RWPE1 (cell line): ENCODE measurements around the gene ERG28.

ENCODE experiments used
- CTCF ChIA-PET: fragments of 350-600 bp; sonication (Branson Sonifier 250); formaldehyde crosslinking; extraction: SDS; loops from one replicate; lab custom pipeline; 2021; lab: Yijun Ruan, JAX
- POLR2A ChIA-PET: fragments of 400-600 bp; formaldehyde crosslinking; extraction: SDS; loops from one replicate; lab custom pipeline; 2020; ENCODE audit warnings: antibody characterized with exemption; ENCODE audit not compliant: low non-redundant PET; lab: Yijun Ruan, JAX
- DNase-seq: peaks from one replicate; pipeline ENCODE4 v3.0.0; 2012; ENCODE audit warnings: low spot score
- H3K27ac ChIP-seq: fragments of 450-650 bp; 2 replicates; pipeline ENCODE4 v1.5.1; 2017
- TF ChIP-seq, protein P1 (sequence below): fragments of 450-650 bp; conservative IDR thresholded peaks from 2 replicates; pipeline ENCODE4 v1.5.1; 2017; ENCODE audit warnings: low read depth, mild to moderate bottlenecking

The ERG28 gene

DNA sequence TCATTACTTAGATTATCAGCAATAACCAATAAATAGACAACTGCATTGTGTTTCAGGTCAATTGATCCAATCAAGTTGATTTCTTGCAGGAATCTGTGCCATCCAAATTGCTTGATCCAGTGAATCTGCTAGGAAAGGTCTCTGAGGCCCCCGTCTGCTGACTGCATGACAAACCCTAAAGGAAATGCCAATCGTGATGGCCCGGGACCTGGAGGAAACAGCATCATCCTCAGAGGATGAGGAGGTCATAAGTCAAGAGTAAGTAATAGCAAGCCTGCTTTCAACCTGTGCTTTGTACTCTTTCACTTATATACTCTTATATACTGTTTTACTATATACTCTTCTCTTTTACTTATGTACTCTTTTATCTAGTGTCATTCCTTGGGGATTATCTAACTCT lies 2.3 kb upstream of the ERG28 start:
- no peak for DNase-seq
- ChIA-PET POLR2A (no interaction called here), CTCF (interaction anchor here (1.8 kb wide), 1 partner anchor 9 kb away, joined by 7 read pairs; no protein-coding TSS in a partner anchor)
- H3K27ac ChIP-seq, result no peak overlapping the region
- TF ChIP-seq, protein P1, sequence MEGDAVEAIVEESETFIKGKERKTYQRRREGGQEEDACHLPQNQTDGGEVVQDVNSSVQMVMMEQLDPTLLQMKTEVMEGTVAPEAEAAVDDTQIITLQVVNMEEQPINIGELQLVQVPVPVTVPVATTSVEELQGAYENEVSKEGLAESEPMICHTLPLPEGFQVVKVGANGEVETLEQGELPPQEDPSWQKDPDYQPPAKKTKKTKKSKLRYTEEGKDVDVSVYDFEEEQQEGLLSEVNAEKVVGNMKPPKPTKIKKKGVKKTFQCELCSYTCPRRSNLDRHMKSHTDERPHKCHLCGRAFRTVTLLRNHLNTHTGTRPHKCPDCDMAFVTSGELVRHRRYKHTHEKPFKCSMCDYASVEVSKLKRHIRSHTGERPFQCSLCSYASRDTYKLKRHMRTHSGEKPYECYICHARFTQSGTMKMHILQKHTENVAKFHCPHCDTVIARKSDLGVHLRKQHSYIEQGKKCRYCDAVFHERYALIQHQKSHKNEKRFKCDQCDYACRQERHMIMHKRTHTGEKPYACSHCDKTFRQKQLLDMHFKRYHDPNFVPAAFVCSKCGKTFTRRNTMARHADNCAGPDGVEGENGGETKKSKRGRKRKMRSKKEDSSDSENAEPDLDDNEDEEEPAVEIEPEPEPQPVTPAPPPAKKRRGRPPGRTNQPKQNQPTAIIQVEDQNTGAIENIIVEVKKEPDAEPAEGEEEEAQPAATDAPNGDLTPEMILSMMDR, result no peak

- ChIA-PET CTCF (interaction anchor here (0.6 to 1.6 kb wide), 5 partner anchors 81 to 1338 kb away, joined by 3 to 6 read pairs (median 3); no protein-coding TSS in a partner anchor), POLR2A (interaction anchor here (0.6 kb wide), 1 partner anchor 1701 kb away, joined by 3 read pairs; no protein-coding TSS in a partner anchor)
- H3K27ac ChIP-seq, result peak overlapping the region; percentile 97
- TF ChIP-seq, protein P1, result no peak
- DNase-seq, result no peak
These were observed 781 bp upstream of the ERG28 start for GRCh38 chr14:75661499-75661814.

DNA sequence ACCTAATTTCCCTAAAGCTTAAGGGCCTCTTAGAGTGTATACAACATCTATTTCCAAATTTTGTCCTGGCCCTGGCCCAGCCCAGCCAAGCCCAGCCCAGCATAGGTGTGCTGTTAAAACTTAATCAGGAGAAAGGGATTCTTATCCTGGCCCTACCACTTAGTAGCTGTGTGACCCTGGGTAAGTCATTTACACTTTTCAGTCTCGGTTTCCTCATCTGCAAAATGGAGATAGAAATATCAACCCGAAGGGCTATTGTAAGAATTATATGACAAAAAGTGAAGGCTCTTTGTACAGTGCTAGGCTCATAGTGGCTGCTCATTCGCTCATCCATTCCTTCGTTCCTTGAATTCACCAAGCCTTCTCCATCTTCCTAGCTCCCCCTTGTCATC lies 442 bp downstream of the ERG28 start:
- ChIA-PET CTCF (interaction anchor here (0.7 to 1.6 kb wide), 4 partner anchors 83 to 322 kb away, joined by 3 to 6 read pairs (median 5); no protein-coding TSS in a partner anchor), POLR2A (no interaction called here)
- peak overlapping the region; percentile 97 for H3K27ac ChIP-seq
- DNase-seq, result no peak
- TF ChIP-seq, protein P1, result no peak

DNA sequence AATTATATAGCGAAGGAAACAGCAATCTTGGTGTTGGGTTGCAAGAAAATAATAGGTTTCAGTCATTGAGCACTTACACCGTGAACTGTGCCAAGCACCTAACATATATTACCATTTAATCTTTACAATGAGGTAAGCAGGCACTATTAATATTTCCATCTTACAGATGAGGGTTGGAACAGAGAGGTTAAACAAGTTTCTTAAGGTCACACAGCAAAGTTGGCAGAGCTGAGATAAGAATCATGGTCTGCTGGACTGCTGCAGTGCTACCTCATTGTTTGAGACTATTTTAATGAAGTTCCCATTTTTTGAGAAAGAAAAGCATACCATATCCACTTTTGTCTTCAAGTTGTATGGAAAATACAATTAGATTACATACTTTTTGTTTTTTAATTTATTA lies 1.7 kb downstream of the ERG28 start:
- H3K27ac ChIP-seq, result no peak overlapping the region
- POLR2A ChIA-PET, result no interaction called here
- no peak for DNase-seq
- TF ChIP-seq, protein P1, result no peak
- CTCF ChIA-PET, result no interaction called here

GRCh38 chr14:75657331-75657730 lies 3.3 kb downstream of the ERG28 start:
- H3K27ac ChIP-seq, result no peak overlapping the region
- ChIA-PET POLR2A (no interaction called here), CTCF (interaction anchor here (13.8 kb wide), 1 partner anchor 81 kb away, joined by 162 read pairs; the partner anchor contains the start of gene FLVCR2)
- TF ChIP-seq, protein P1, result no peak
- no peak for DNase-seq

DNA sequence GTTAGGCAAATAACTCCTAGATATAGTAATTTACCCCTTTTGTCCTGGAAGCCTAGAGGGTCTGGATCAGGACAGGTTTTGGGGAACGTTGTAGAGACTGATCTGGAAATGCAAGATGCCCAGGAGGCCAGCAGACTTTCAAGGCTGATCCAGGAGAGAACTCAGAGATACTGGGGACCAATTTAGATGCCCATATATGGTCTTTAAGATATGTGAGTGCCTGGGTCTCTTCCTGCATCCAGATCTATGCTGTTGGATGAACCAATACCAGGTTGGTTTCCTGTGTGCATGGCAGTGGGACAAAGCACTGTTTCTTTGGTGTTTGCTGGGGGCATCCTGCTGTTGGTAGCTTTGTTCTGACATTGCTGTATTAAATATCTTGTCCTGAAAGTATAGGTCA lies 5.4 kb downstream of the ERG28 start:
- ChIA-PET CTCF (interaction anchor here (0.6 to 13.8 kb wide), 7 partner anchors 9 to 451 kb away, joined by 3 to 162 read pairs (median 4); partner anchors contain the start of gene FLVCR2), POLR2A (no interaction called here)
- TF ChIP-seq, protein P1, result no peak
- no peak for DNase-seq
- no peak overlapping the region for H3K27ac ChIP-seq
